A549 (cell line): Measurements from ENCODE around the gene C20orf204. TPM values are rescaled to one million over a fixed set of nuclear protein-coding genes. Genes with fewer than 3 reads are reported as not detected.

Source experiments
- ATAC-seq, 2 experiments: fragments of 200-7000 bp in 1 of 2; fragments of >200 bp in 1 of 2; cut with Nextera tagmentation in 1 of 2; cut with Tn5 transposase in 1 of 2; 3 replicates each; pipeline versions ENCODE4 v1.8.0 to v1.9.1; 2018 to 2020; ENCODE audit warnings: mild to moderate bottlenecking in 1 of 2, moderate library complexity in 1 of 2
- CTCF ChIA-PET: fragments of 300-600 bp; sonication (Branson Sonifier 250); formaldehyde crosslinking; extraction: SDS; loops from one replicate; lab custom pipeline; 2021; ENCODE audit warnings: antibody characterized with exemption, inconsistent platforms; lab: Yijun Ruan, JAX
- POLR2A ChIA-PET: fragments of 350-600 bp; formaldehyde crosslinking; extraction: SDS; loops from one replicate; lab custom pipeline; 2021; ENCODE audit warnings: antibody characterized with exemption, inconsistent platforms; lab: Yijun Ruan, JAX
- DNase-seq, 2 experiments: peaks; one replicate each; pipeline versions ENCODE4 v3.0.0 to v3.0.0-alpha.2; 2011 to 2016; ENCODE audit warnings: low read depth in 1 of 2, low spot score in 1 of 2
- FAIRE-seq: peaks from 2 replicates; lab custom pipeline; 2011; peaks lifted over from hg19 to GRCh38; lab: Jason Lieb, UNC
- H3K27ac ChIP-seq, 2 experiments: fragments of >200 bp; sonication (Bioruptor Twin); formaldehyde crosslinking; 3 replicates each; pipeline ENCODE4 v1.5.1; 2016 to 2017
- H3K4me1 ChIP-seq: fragments of >200 bp; sonication (Bioruptor Twin); formaldehyde crosslinking; 3 replicates; pipeline ENCODE4 v1.6.1; 2016
- H3K4me2 ChIP-seq: fragments of >200 bp; sonication (Bioruptor Twin); formaldehyde crosslinking; 3 replicates; pipeline ENCODE4 v1.6.1; 2016
- H3K4me3 ChIP-seq: fragments of >200 bp; sonication (Bioruptor Twin); formaldehyde crosslinking; 3 replicates; pipeline ENCODE4 v1.5.1; 2016
- H3K9me3 ChIP-seq: fragments of >200 bp; sonication (Bioruptor Twin); formaldehyde crosslinking; 3 replicates; pipeline ENCODE4 v1.6.1; 2016
- BHLHE40 ChIP-seq: IDR thresholded peaks from 2 replicates; pipeline ENCODE4 v1.6.1; 2012; ENCODE audit warnings: low read depth, low read length, inconsistent platforms
- CBX2 ChIP-seq: fragments of 200-600 bp; sonication (generic); IDR thresholded peaks from 2 replicates; pipeline ENCODE4 v1.6.1; 2016; ENCODE audit warnings: low read depth, mild to moderate bottlenecking, borderline replicate concordance
- CBX8 ChIP-seq: fragments of 200-600 bp; sonication (generic); IDR thresholded peaks from 2 replicates; pipeline ENCODE4 v1.6.1; 2016
- CEBPB ChIP-seq, 2 experiments: fragments of >200 bp in 1 of 2; sonication (Bioruptor Twin) in 1 of 2; formaldehyde crosslinking in 1 of 2; IDR thresholded peaks; 2 replicates each; pipeline ENCODE4 v1.6.1; 2012 to 2016
- EHF ChIP-seq: fragments of 250-450 bp; sonication (Bioruptor Pico); IDR thresholded peaks from 2 replicates; pipeline ENCODE4 v1.5.0; 2020; ENCODE audit warnings: mild to moderate bottlenecking
- EP300 ChIP-seq, 2 experiments: fragments of >200 bp; sonication (Bioruptor Twin); formaldehyde crosslinking; IDR thresholded peaks; 2 replicates in 1 of 2; 3 replicates in 1 of 2; pipeline ENCODE4 v1.6.1; 2016 to 2017
- FOSL2 ChIP-seq, 2 experiments: fragments of 450-650 bp in 1 of 2; fragments of >200 bp in 1 of 2; sonication (Bioruptor Twin) in 1 of 2; formaldehyde crosslinking; IDR thresholded peaks; 2 replicates each; pipeline versions ENCODE4 v1.5.0 to v1.6.1; 2016 to 2020; ENCODE audit warnings: mild to moderate bottlenecking in 1 of 2, moderate library complexity in 1 of 2
- FOXS1 ChIP-seq: fragments of 250-450 bp; sonication (Bioruptor Pico); IDR thresholded peaks from 2 replicates; pipeline ENCODE4 v1.5.0; 2020; ENCODE audit warnings: mild to moderate bottlenecking, moderate library complexity
- GATA3 ChIP-seq: IDR thresholded peaks from 2 replicates; pipeline ENCODE4 v1.6.1; 2012; ENCODE audit warnings: borderline replicate concordance
- HOXA7 ChIP-seq: fragments of 250-450 bp; sonication (Bioruptor Pico); IDR thresholded peaks from 2 replicates; pipeline ENCODE4 v1.5.0; 2020; ENCODE audit warnings: mild to moderate bottlenecking, moderate library complexity
- HOXB13 ChIP-seq: fragments of 250-450 bp; sonication (Bioruptor Pico); IDR thresholded peaks from 2 replicates; pipeline ENCODE4 v1.5.0; 2020; ENCODE audit warnings: low read depth, mild to moderate bottlenecking, moderate library complexity
- JUN ChIP-seq, 2 experiments: fragments of >200 bp; sonication (Bioruptor Twin); formaldehyde crosslinking; IDR thresholded peaks; 2 replicates in 1 of 2; 3 replicates in 1 of 2; pipeline ENCODE4 v1.6.1; 2016 to 2017
- MAFK ChIP-seq: fragments of 450-650 bp; IDR thresholded peaks from 2 replicates; pipeline ENCODE4 v1.6.1; 2014; ENCODE audit not compliant: partially characterized antibody
- MAX ChIP-seq: IDR thresholded peaks from 2 replicates; pipeline ENCODE4 v1.6.1; 2012
- MAZ ChIP-seq: fragments of 150-350 bp; IDR thresholded peaks from 2 replicates; pipeline ENCODE4 v1.6.1; 2014; ENCODE audit warnings: antibody characterized with exemption, low read depth, low read length, borderline replicate concordance
- NPAS2 ChIP-seq: fragments of 250-450 bp; sonication (Bioruptor Pico); IDR thresholded peaks from 2 replicates; pipeline ENCODE4 v1.8.0; 2022; ENCODE audit warnings: mild to moderate bottlenecking, moderate library complexity, borderline replicate concordance
- NR3C1 ChIP-seq: fragments of >200 bp; sonication (Bioruptor Twin); formaldehyde crosslinking; IDR thresholded peaks from 3 replicates; pipeline ENCODE4 v1.6.1; 2017
- PBX3 ChIP-seq: IDR thresholded peaks from 2 replicates; pipeline ENCODE4 v1.6.1; 2012
- POLR2A ChIP-seq: IDR thresholded peaks from 2 replicates; pipeline ENCODE4 v1.6.1; 2012; ENCODE audit warnings: mild to moderate bottlenecking, low read length
- RAD21 ChIP-seq, 2 experiments: fragments of >200 bp in 1 of 2; sonication (Bioruptor Twin) in 1 of 2; formaldehyde crosslinking in 1 of 2; IDR thresholded peaks in 1 of 2; conservative IDR thresholded peaks in 1 of 2; 2 replicates in 1 of 2; 3 replicates in 1 of 2; pipeline ENCODE4 v1.6.1; 2012 to 2018; ENCODE audit warnings: inconsistent platforms in 1 of 2
- RARB ChIP-seq: fragments of 250-450 bp; sonication (Bioruptor Pico); IDR thresholded peaks from 2 replicates; pipeline ENCODE4 v1.8.0; 2021; ENCODE audit warnings: mild to moderate bottlenecking, moderate library complexity
- RFX5 ChIP-seq: fragments of 450-650 bp; IDR thresholded peaks from 2 replicates; pipeline ENCODE4 v1.7.1; 2014; ENCODE audit warnings: antibody characterized with exemption, mild to moderate bottlenecking, moderate library complexity
- SREBF2 ChIP-seq: fragments of 450-650 bp; IDR thresholded peaks from 2 replicates; pipeline ENCODE4 v1.6.1; 2014; ENCODE audit warnings: mild to moderate bottlenecking, moderate library complexity
- TFCP2L1 ChIP-seq: fragments of 250-450 bp; sonication (Bioruptor Pico); IDR thresholded peaks from 2 replicates; pipeline ENCODE4 v1.5.0; 2021; ENCODE audit warnings: mild to moderate bottlenecking
- USF2 ChIP-seq: fragments of 450-650 bp; IDR thresholded peaks from 2 replicates; pipeline ENCODE4 v1.6.1; 2014; ENCODE audit warnings: antibody characterized with exemption
- ZFP36 ChIP-seq: fragments of 450-650 bp; IDR thresholded peaks from 2 replicates; pipeline ENCODE4 v1.6.1; 2014; ENCODE audit warnings: borderline replicate concordance; ENCODE audit not compliant: partially characterized antibody
- ZNF302 ChIP-seq: fragments of 250-450 bp; sonication (Bioruptor Pico); IDR thresholded peaks from 2 replicates; pipeline ENCODE4 v1.9.0; 2021; ENCODE audit warnings: inconsistent platforms, mild to moderate bottlenecking, moderate library complexity
- WGBS: methylation state at CpG from one replicate; pipeline ENCODE4 v1.1.6; 2017; ENCODE audit errors: missing lambda C conversion rate; 5-methylcytosine and 5-hydroxymethylcytosine counted together
- polyA plus RNA-seq, 4 experiments: library from polyadenylated mRNA; depleted of rRNA in 3 of 4; stranded (reverse); fragments of >200 nt; fragmentation: RNase III in 1 of 4; extraction: RNeasy Plus Mini Kit Qiagen cat#74134 plus additional on column Dnase treatment in 1 of 4; gene quantifications; 2 replicates in 3 of 4; 3 replicates in 1 of 4; pipeline ENCODE4 v1.2.3, GENCODE V29; 2011 to 2017
- TF ChIP-seq, protein P1 (sequence below): fragments of 150-350 bp; IDR thresholded peaks from 2 replicates; pipeline ENCODE4 v1.6.1; 2014; ENCODE audit warnings: low read depth, mild to moderate bottlenecking, low read length
- TF ChIP-seq, protein P2 (sequence below): fragments of >200 bp; sonication (Bioruptor Twin); formaldehyde crosslinking; IDR thresholded peaks from 3 replicates; pipeline ENCODE4 v1.5.1; 2016
- TF ChIP-seq, protein P3 (sequence below): IDR thresholded peaks from 2 replicates; pipeline ENCODE4 v1.6.1; 2012; ENCODE audit warnings: low read depth, borderline replicate concordance

C20orf204 gene
- polyA plus RNA-seq, 2 of the 4 experiments (the other 2 are of a cell fraction), result 0.21 to 0.59 TPM

DNA sequence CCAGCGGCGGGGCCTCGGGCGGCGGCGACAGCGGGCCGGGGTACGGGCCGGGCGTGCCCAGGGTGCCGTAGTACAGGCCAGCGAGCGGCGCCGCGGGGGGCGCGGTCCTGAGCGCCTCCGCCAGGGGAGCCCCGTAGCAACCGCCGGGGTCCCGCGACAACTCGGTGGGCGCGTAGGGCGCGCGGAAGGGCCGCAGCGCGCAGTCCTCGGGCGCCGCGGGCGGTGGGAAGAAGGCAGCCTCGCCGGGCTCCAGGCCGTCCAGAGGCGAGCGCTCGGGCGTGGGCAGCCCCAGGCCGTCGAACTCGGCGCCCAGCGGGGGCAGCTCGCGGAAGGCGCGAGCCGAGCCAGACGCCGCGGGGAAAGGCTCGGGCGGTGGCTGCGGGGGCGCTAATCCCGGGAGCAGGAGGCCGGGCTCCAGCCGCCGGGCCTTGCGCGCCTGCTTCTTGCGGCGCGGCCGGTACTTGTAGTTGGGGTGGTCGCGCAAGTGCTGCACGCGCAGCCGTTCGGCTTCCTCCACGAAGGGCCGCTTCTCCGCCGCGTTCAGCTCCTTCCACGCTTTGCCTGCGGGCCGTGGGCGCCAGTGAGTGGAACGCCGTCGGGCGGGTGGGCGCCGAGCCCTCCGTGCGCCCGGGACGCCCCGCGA is 12.5 kb downstream of the C20orf204 start:
- no peaks in the 10 kb centered on the region for H3K9me3 ChIP-seq
- no peak for DNase-seq
- no peak for FAIRE-seq
- H3K4me2 ChIP-seq, result peak overlapping the region; percentile 99
- TF ChIP-seq EP300 (IDR thresholded peaks at IDR 0.05) (no peak), HOXA7 (no peak), GATA3 (no peak), SREBF2 (no peak), ZFP36 (no peak), ZNF302 (CRISPR knock-in tag) (no peak), HOXB13 (CRISPR knock-in tag) (no peak), RARB (CRISPR knock-in tag) (no peak), NR3C1 (no peak), NPAS2 (CRISPR knock-in tag) (no peak), USF2 (no peak), MAZ (no peak), PBX3 (no peak), FOSL2 (IDR thresholded peaks at IDR 0.05) (no peak), FOSL2 (CRISPR knock-in tag; IDR thresholded peaks at IDR 0.05) (no peak), FOXS1 (no peak), RAD21 (conservative IDR thresholded peaks at IDR 0.05 in 1 of 2, IDR thresholded peaks at IDR 0.05 in 1 of 2) (no peak), RFX5 (no peak), EHF (CRISPR knock-in tag) (no peak), CEBPB (IDR thresholded peaks at IDR 0.05) (no peak)
- TF ChIP-seq, protein P1, sequence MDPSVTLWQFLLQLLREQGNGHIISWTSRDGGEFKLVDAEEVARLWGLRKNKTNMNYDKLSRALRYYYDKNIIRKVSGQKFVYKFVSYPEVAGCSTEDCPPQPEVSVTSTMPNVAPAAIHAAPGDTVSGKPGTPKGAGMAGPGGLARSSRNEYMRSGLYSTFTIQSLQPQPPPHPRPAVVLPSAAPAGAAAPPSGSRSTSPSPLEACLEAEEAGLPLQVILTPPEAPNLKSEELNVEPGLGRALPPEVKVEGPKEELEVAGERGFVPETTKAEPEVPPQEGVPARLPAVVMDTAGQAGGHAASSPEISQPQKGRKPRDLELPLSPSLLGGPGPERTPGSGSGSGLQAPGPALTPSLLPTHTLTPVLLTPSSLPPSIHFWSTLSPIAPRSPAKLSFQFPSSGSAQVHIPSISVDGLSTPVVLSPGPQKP, result no peak
- H3K27ac ChIP-seq, result peak overlapping the region; percentile 84 to 96; a peak in 5 of 6 replicates
- ATAC-seq, result no peak
- WGBS, result 94% methylated on average over 66 of the region's 101 CpGs
- POLR2A ChIA-PET, result interaction anchor here (6.5 kb wide), 1 partner anchor 14 kb away, joined by 29 read pairs; the partner anchor contains the start of gene TCEA2
- H3K4me3 ChIP-seq, result peak overlapping the region; percentile 67
- peaks cover 40% of the 10 kb centered on the region for H3K4me1 ChIP-seq
- CTCF ChIA-PET, result interaction anchor here (0.5 to 1.8 kb wide), 2 partner anchors 21 to 364 kb away, joined by 3 to 4 read pairs; no protein-coding TSS in a partner anchor

DNA sequence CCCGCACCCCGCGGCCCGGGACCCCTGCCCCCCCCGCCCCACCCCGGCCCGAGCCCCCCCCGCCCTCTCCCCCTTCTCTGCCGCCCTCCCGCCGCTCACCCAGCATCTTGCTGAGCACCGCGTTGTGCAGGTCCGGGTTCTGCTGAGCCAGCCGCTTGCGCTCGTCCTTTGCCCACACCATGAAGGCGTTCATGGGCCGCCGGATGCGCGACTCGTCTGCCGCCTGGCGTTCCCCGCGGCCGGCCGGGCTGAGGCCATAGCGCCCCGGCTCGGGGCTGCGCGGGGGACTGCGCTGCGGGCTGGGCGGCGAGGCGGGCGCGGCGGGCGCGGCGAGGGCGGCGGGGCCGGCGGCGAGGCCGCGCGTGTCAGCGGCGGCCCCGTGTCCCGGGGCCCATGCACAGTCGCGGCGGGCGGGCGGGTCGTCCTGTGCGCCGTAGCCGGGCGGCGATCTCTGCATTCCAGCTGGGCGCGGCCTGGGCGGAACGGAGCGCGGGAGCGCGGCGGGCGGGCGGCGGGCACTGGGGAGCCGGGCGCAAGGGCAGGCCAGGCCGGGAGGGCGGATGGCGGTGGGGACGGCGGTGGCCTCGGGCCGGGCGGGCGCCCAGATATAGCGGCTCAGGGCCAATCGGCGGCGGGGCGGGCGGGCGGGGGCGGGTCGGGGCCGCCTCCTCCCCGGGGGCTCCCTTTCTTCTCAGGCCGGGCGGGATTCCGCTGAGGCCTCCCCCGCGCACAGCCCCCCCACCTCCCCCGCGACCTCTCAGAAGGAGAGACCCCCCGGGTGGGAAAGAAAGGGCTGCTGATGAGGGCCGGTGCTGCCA is 13.3 kb downstream of the C20orf204 start, which contains the start of gene SOX18:
Gene SOX18, minus strand, starts transcription at position 580 of the 818 bp plus-strand sequence. Its CDS starts 123 bp downstream, at position 457.
- POLR2A ChIA-PET, result interaction anchor here (6.5 kb wide), 1 partner anchor 13 kb away, joined by 29 read pairs; the partner anchor contains the start of gene TCEA2
- DNase-seq (peak in 1 of 2 experiments; percentile 59), FAIRE-seq (no peak), ATAC-seq (peak; percentile 25 to 38)
- Histone ChIP-seq H3K4me2 (peak within 1 kb of the TSS; percentile 99), H3K4me1 (peaks cover 43% of the 10 kb centered on the region), H3K9me3 (no peaks in the 10 kb centered on the region), H3K27ac (peak within 1 kb of the TSS; percentile 84 to 96), H3K4me3 (peak within 1 kb of the TSS; percentile 67)
- CTCF ChIA-PET, result interaction anchor here (1.4 to 1.8 kb wide), 2 partner anchors 11 to 20 kb away, joined by 4 to 6 read pairs; no protein-coding TSS in a partner anchor
- TF ChIP-seq POLR2A (peak; percentile 38; the same call in 1 of the 2 replicates), TFCP2L1 (CRISPR knock-in tag) (no peak), CBX8 (no peak), MAX (peak; percentile 22; the same call in 1 of the 2 replicates), CBX2 (no peak), JUN (IDR thresholded peaks at IDR 0.05) (0 out of 5 replicates have a peak, but pooled peaks of 1 of the 2 experiments have one; percentile 25), MAZ (no peak), BHLHE40 (no peak), MAFK (peak; percentile 18)
- TF ChIP-seq, protein P2, sequence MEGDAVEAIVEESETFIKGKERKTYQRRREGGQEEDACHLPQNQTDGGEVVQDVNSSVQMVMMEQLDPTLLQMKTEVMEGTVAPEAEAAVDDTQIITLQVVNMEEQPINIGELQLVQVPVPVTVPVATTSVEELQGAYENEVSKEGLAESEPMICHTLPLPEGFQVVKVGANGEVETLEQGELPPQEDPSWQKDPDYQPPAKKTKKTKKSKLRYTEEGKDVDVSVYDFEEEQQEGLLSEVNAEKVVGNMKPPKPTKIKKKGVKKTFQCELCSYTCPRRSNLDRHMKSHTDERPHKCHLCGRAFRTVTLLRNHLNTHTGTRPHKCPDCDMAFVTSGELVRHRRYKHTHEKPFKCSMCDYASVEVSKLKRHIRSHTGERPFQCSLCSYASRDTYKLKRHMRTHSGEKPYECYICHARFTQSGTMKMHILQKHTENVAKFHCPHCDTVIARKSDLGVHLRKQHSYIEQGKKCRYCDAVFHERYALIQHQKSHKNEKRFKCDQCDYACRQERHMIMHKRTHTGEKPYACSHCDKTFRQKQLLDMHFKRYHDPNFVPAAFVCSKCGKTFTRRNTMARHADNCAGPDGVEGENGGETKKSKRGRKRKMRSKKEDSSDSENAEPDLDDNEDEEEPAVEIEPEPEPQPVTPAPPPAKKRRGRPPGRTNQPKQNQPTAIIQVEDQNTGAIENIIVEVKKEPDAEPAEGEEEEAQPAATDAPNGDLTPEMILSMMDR, result no peak
- TF ChIP-seq, protein P3, sequence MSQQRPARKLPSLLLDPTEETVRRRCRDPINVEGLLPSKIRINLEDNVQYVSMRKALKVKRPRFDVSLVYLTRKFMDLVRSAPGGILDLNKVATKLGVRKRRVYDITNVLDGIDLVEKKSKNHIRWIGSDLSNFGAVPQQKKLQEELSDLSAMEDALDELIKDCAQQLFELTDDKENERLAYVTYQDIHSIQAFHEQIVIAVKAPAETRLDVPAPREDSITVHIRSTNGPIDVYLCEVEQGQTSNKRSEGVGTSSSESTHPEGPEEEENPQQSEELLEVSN, result 0 out of 2 replicates have a peak, but pooled peaks have one; percentile 2
- WGBS, result no CpG with 5 or more reads among the region's 111 CpGs
